ENCODE results near the gene SYT11.
"Not testable (repeated sequence)": the region's sequence is repeated elsewhere in the genome, so short reads cannot be mapped to it uniquely, and the experiment has no call there.

SYT11 gene

GRCh38 chr1:155899683-155900082 is 40.3 kb downstream of the SYT11 start:
- DNase-seq (ENCODE audit: low read depth), result no peak

- no peak for DNase-seq (ENCODE audit: low read depth)
Measured at GRCh38 chr1:155900161-155900560, 40.8 kb downstream of the SYT11 start.

DNA sequence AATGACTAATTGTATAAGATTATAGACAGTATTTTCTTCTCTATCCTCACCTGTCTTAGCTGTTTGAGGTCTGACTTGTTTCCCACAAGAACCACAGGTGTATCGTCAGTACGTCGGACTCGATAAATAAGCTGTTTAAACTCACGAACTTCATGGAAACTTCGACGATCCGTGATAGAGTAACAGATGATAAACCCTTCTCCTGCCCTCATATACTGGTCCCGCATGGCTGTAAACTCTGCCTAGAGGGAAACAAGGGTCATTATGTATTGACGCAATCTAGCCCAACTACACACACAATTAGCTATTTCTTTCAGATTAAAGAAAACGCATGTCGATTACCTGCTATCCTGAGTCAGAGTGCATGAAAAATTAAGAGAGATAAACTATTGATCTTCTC is 44.9 kb downstream of the SYT11 start:
- DNase-seq (ENCODE audit: low read depth), result no peak

DNA sequence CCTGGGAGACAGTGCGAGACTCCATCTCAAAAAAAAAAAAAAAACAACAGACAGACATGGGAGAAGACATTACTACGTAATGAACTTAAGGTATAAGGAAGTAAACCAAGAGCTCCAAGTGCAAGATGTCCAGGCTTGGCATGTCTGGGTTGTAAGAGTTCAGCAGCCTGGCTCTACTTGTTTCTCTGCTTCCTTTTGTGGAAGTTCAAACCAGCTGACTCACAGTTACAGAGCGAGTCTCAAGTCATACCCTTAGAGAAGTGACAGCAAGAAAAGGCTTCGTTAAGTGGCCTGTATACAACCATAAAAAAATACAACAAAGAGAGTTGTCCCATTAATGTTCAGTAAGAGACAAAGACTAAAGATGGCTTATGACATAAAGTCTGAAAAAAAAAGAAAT is 50.5 kb downstream of the SYT11 start:
- no peak for DNase-seq (ENCODE audit: low read depth)

- no peak for DNase-seq (ENCODE audit: low read depth)
Measured at GRCh38 chr1:155910621-155911121, 51.3 kb downstream of the SYT11 start.

DNA sequence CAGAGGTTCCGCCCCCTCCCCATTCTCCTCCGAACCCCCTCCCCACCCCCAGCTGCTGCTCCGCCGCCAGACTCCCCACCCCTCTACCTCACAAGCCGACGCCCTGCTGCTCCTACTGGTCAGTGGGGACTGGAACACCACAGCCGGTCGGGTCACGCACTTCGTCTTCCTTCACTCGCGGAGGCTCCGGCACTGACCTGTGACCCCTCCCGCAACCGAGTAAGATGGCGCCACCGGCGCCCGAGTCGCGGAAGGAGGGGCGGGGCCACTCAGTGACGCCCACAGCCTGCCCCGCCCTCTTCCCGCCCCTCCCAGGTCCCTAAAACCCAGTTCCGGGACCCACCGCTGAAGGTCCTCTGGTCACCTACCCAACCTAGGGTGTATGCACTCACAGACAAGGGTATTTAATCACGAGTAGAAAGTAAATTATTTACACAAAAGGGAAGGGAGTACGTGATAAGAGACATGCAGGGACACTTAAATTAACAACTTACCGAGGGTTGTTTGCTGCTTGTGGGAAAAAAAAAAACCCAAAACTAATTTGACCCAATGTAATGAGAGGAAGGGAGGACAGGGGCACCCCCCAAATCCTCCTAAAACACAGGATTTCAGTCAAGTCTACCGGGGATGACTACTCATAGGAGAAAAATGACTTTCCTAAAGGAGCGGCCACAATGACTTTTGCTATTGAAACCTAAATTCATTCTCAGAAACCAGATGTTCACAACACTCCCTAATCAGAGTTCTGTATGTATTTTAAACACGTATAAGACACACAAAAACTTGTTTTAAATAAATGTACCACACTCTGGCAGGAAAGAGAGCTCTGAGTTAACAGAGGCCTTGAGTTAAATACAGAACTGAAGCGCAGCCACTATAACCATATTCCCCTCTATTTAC is 52.0 kb downstream of the SYT11 start, which contains the start of gene RIT1:
TSS of gene RIT1 (minus strand) at position 194 of the 900 bp plus-strand sequence. CDS start 588 bp downstream, outside the sequence.
- DNase-seq (ENCODE audit: low read depth), result peak; percentile 65

DNA sequence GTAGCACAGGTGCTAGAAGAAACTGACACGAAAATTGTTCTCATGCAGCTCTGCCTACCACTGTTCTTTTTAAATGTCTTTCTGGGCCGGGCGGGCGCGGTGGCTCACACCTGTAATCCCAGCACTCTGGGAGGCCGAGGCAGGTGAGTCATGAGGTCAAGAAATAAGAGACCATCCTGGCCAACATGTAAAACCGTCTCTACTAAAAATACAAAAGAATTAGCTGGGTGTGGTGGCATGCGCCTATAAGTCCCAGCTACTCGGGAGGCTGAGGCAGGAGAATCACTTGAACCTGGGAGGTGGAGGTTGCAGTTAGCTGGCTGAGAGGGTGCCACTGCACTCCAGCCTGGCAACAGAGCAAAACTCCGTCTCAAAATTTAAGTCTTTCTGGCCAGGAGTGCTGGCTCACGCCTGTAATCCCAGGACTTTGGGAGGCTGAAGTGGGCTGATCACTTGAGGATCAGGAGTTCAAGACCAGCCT is 52.7 kb downstream of the SYT11 start:
- no peak for DNase-seq (ENCODE audit: low read depth)

DNA sequence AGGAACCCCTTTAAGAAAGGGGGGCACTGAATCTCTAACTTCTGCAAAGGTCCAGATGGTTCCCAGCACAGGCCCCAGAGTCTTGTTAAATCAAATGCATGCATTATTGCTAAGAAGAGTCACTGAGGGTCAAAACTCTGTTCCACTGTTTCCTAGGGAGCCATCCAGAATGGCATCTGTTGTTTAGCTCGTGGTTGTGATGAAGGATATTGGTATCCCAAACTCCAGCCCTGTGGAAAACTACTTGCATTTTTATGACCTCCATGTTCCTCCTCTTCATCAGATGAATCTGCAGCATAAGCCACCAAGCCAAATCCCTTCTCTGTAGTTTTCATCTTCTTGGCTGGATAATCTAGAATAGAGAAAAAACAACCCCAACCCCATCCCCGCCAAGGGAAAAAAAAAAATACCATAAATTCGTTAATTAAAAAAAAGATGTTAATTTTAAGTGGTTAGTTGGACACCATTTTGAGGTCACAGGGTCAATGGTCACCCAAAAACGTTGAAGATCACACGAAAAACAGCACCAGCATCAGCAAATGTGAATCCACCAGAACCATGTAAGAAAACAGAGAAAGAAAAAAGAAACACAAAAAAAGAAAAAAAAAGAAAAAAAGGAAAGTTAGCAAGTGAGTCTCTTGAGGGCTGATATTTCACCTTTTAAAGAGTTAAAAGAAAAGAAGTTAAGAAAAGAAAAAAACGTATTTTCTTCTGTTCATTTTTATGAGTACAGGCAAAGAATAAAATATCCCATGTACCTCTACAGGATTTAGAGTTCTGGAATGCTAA is 54.8 kb downstream of the SYT11 start:
- no peak for DNase-seq (ENCODE audit: low read depth)

GRCh38 chr1:155918660-155919059 is 59.3 kb downstream of the SYT11 start:
- no peak for DNase-seq (ENCODE audit: low read depth)

GRCh38 chr1:155919801-155920200 is 60.4 kb downstream of the SYT11 start:
- DNase-seq (ENCODE audit: low read depth), result no peak

GRCh38 chr1:155920717-155921116 is 61.4 kb downstream of the SYT11 start:
- no peak for DNase-seq (ENCODE audit: low read depth)

- DNase-seq (ENCODE audit: low read depth), result no peak
Measured at GRCh38 chr1:155925506-155925905, 66.1 kb downstream of the SYT11 start.

DNA sequence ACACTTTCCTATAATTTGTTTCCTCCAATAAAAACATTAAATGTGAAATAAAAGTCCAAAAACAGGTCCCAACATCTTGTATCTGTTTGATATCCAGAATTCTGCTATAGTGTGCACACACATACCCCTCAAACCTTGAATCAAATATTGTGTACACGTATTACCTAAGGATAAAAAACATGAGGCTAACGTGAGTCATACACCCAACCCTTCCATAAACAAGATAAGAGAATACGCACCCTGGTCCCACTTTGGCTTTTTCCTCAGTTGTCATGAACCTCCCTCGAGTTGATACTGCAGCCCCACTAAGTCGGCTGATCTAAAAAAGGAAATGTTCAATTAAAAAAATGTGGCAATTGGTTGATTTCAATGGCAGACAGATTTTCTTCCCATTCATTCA is 69.7 kb downstream of the SYT11 start:
- no peak for DNase-seq (ENCODE audit: low read depth)

- not testable (repeated sequence) for DNase-seq (ENCODE audit: low read depth)
Measured at GRCh38 chr1:155930725-155931124, 71.4 kb downstream of the SYT11 start.

DNA sequence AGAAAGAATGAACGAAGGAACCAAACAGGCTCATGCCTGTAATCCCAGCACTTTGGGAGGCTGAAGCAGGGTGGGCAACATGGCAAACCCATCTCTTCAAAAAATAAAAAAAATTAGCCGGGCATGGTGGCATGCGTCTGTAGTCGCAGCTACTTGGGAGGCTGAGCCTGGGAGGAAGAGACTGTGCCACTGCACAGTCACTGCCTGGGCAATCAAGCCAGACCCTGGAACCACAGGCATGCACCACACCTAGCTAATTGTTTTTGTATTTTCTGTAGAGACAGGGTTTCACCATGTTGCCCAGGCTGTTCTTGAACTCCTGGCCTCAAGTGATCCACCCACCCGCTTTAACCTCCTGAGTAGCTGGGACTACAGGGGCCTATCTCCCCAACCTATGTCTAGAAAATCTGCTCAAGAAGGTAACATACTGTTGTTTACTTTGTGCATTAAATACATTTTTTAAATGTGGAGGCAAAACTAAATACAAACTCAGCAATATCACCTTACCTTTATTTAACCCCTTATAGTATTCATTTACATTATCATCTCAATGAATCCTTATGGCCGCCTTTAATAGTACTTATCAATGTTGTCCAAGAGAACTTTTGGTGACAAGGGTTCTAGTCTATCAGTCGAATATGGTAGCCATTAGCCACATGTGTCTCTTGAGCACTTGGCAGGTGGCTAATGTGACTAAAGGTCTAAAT is 72.1 kb downstream of the SYT11 start:
- DNase-seq (ENCODE audit: low read depth), result no peak

DNA sequence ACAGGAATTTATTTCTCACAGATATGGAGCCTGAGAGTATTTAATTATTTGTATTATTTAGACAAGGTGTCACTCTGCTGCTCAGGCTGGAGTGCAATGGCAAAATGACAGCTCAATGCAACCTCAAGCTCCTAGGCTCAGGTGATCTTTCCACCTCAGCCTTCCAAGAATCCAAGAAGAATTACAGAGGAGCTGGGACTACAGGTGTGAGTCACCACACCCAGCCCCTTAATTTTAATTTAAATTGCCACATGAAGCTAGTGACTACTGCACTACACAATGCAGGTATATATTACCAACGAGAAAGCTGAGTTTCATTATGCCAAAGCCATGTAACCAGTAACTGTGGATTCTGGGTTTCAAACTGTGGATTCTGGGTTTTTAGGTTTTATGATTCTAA is 72.7 kb downstream of the SYT11 start:
- no peak for DNase-seq (ENCODE audit: low read depth)

- DNase-seq (ENCODE audit: low read depth), result no peak
Measured at GRCh38 chr1:155932487-155932886, 73.1 kb downstream of the SYT11 start.

DNA sequence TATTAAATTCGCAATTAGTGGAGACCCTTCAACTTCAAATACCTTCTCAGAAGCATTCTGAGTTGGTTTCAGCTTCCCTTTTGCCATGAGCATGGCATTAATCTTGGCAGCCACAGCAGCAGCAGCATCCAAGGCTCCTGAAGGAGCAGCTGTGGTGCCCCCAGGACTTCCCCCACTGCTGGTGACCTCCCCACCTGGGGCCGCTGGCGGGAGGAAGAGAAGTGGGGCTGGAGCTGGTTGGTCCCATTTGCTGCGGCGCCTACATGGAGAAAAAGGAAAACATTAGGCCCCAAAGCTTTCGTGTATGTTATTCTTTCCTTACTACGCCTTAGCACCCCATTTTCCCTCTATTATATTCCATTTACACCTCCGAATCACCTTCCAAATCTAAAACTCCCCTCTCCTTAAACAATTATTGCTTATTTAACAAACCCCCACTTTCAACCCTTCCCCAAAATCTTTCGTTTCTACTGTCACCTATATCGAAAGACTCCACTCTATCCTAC is 74.3 kb downstream of the SYT11 start:
- DNase-seq (ENCODE audit: low read depth), result no peak

GRCh38 chr1:155934097-155934935 is 74.9 kb downstream of the SYT11 start, which contains the start of gene KHDC4:
Gene KHDC4 (minus strand): TSS chr1:155934413. CDS start chr1:155934373, 40 bp downstream.
- DNase-seq (ENCODE audit: low read depth), result peak; percentile 83

Data from stimulated activated CD8-positive, alpha-beta memory T cell treated with anti-CD3 and anti-CD28 coated beads, Interleukin-15, amount 100 ng/mL, for 24 hours (primary cell).